ENCODE results near the gene B4GALNT4.
"Not testable (repeated sequence)": the region's sequence is repeated elsewhere in the genome, so short reads cannot be mapped to it uniquely, and the experiment has no call there.

B4GALNT4 gene

DNA sequence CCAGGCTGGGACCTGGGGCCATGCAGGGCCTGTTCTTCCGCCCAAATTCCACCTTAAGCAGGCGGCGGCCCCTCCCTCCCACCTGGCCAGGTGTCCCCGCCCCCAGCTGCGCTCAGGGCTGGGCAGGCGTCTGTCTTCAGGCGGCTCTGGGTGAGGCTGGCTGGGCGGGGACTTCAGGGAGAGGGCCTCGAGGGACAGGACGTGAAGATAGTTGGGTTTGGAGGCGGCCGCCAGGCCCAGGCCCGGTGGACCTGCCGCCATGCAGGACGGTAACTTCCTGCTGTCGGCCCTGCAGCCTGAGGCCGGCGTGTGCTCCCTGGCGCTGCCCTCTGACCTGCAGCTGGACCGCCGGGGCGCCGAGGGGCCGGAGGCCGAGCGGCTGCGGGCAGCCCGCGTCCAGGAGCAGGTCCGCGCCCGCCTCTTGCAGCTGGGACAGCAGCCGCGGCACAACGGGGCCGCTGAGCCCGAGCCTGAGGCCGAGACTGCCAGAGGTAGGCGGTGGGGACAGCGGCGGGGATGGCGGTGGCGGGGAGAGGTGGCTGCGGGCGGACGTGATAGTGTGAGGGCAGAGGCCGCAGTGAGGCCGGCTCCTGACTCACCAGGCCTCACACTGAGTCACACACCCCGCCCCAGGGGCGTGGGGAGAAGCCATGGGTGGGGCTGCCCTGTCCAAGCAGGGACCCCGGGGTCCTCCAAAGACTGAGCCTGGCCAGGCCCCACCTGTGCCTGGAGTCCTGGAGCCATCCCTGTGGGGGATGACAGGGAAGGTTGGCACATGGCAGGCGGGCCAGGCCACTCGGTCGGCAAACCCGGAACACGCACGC is 24.9 kb downstream of the B4GALNT4 start, which contains the start of gene PKP3:
Gene PKP3 (plus strand): TSS at position 176 of the 824 bp plus-strand sequence. CDS start 84 bp downstream, at position 260.
- DNase-seq: no peak

DNA sequence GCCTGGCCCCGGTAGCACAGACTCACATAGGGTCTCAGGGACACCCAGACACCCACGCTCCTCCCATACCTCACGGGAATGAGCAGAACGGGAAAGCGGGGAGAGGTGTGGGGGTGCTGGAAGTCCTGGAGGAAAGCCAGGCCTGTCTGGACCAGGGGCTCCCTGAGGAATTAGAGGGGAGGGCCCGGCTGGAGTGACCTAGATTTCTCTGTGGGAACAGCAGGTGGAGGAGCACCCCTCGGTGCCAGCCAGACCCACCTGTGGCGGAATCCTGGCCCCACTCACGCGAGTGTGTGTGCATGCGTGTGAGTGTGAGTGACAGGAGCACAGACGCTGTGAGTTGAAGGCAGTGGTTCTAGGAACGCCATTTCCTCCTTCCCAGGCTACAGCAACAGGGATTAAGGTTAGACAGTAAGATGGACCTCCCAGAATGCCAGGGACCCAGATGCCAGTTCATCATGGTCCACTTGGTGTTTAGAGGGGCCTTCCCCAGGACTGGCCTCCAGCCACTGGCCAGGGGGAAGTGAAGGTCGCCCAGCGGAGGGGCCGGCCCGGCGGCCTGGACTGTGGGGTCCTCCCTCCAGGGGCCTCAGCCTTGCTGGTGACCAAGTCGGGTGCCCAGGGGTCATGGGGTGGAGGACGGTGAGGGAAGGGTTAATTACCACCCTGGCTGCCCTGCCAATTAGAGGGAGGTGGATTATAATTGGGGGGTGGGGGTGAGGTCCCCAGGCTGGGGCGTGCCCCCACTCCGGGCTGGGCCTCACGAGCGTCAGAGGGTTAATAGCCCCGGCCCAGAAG is 25.8 kb downstream of the B4GALNT4 start:
- DNase-seq: no peak

DNA sequence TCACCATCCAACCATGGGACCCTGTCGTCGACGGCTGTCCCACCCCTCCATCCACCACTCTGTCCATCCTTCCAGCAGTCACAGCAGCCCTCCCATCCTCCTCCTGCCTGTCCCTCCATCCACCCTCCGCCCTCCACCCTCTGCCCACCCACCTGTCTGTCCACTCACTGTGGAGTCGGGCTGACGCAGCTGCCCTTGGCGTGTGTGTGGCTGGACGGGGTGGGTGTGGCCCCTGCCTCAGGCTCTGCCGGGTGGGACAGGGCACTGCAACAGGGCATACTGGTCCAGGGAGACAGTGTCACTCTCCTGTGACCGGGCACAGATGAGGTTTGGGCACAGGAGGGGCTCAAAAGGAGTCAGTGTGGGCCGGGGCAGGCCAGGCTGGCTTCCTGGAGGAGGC is 26.6 kb downstream of the B4GALNT4 start:
- DNase-seq: no peak

DNA sequence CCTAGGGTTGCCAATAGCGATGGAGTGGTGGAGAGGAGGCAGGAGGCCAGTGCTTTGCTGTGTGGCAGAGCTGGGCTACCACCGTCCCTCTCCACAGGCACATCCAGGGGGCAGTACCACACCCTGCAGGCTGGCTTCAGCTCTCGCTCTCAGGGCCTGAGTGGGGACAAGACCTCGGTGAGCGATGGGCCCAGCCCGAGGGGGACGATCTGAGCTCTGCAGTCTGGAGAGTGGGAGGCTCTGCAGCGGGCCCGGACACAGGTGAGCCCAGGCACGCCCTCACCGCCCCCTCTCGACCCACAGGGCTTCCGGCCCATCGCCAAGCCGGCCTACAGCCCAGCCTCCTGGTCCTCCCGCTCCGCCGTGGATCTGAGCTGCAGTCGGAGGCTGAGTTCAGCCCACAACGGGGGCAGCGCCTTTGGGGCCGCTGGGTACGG is 27.2 kb downstream of the B4GALNT4 start:
- peak; percentile 37 for DNase-seq

DNA sequence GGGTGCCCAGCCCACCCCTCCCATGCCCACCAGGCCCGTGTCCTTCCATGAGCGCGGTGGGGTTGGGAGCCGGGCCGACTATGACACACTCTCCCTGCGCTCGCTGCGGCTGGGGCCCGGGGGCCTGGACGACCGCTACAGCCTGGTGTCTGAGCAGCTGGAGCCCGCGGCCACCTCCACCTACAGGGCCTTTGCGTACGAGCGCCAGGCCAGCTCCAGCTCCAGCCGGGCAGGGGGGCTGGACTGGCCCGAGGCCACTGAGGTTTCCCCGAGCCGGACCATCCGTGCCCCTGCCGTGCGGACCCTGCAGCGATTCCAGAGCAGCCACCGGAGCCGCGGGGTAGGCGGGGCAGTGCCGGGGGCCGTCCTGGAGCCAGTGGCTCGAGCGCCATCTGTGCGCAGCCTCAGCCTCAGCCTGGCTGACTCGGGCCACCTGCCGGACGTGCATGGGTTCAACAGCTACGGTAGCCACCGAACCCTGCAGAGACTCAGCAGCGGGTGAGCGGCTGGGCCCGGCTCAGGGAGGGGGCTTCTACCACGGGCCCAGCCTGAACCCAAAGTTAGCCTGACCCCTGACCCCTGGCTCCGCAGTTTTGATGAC is 27.7 kb downstream of the B4GALNT4 start:
- peak; percentile 64 for DNase-seq

- no peak for DNase-seq
Measured at GRCh38 chr11:398826-399225, 29.5 kb downstream of the B4GALNT4 start.

DNA sequence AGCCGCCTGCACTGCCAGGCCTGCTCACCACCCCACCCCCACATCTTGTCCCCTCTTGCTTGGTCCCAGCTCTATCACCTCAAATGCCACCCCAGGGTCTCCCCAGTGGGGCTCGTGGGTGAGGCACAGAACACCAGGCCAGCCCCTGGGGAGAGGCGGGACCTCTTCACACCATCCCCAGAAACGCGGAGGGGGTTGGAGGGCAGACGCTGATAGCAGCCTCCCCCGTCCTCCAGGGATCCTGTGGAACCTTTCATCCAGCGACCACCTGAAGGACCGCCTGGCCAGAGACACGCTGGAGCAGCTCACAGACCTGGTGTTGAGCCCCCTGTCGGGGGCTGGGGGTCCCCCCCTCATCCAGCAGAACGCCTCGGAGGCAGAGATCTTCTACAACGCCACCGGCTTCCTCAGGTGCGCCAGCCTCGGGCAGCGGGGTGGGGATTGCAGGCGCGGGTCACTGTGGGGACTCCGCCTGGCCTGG is 30.5 kb downstream of the B4GALNT4 start:
- no peak for DNase-seq

DNA sequence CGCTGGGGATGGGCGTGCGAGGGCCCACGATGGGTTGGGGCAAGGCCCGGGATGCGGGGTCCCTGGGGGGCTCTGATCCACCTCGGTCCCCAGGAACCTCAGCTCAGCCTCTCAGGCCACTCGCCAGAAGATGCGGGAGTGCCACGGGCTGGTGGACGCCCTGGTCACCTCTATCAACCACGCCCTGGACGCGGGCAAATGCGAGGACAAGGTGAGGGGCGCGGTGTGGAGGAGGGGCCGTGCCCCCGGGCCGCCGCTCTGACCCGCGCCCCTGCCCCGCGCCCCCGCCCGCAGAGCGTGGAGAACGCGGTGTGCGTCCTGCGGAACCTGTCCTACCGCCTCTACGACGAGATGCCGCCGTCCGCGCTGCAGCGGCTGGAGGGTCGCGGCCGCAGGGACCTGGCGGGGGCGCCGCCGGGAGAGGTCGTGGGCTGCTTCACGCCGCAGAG is 31.0 kb downstream of the B4GALNT4 start:
- DNase-seq: no peak

DNA sequence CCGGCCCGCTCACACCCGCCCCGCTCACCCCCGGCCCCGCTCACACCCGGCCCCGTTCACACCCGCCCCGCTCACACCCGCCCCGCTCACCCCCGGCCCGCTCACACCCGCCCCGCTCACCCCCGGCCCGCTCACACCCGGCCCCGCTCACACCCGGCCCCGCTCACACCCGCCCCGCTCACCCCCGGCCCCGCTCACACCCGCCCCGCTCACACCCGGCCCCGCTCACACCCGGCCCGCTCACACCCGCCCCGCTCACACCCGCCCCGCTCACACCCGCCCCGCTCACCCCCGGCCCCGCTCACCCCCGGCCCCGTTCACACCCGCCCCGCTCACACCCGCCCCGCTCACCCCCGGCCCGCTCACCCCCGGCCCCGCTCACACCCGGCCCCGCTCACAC is 31.9 kb downstream of the B4GALNT4 start:
- not testable (repeated sequence) for DNase-seq

DNA sequence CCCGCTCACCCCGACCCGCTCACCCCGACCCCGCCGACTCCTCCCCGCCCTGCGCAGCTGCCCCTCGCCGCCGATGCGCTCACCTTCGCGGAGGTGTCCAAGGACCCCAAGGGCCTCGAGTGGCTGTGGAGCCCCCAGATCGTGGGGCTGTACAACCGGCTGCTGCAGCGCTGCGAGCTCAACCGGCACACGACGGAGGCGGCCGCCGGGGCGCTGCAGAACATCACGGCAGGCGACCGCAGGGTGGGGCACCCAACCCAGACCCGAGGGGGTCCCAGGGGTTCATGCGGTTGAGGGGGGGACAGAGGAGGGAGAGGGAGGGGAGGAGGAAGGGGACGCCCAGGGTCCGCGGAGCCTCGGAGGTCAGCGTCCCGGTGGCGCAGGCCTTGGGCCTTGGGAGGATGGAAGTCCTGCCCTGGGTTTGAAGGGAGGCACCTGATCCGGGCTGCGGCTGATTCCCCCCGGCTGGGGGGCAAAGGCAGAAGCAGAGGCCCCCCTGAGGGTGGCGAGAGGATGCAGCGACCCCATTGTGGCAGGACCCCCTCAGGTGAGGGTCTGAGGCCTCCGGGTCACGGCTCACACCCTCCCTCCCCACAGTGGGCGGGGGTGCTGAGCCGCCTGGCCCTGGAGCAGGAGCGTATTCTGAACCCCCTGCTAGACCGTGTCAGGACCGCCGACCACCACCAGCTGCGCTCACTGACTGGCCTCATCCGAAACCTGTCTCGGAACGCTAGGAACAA is 33.9 kb downstream of the B4GALNT4 start:
- DNase-seq: no peak

DNA sequence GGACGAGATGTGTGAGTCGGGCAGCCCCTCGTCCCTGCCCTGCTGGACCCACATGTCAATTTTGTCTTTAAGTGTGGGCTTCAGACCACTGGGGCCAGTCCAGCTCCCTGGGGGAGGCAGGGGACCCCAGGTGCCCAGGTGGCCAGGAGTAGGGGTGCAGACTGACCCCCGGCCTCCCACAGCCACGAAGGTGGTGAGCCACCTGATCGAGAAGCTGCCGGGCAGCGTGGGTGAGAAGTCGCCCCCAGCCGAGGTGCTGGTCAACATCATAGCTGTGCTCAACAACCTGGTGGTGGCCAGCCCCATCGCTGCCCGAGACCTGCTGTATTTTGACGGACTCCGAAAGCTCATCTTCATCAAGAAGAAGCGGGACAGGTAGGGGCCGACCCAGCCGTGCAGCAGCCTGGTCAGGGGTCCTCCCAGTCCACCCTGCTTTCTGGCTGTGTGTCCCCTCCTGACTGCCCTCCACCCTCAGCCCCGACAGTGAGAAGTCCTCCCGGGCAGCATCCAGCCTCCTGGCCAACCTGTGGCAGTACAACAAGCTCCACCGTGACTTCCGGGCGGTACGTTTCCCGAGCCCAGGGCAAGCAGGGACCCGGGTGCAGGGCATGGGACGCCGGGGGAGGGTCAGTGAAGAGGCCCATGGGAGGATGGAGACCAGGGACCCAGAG is 34.6 kb downstream of the B4GALNT4 start:
- no peak for DNase-seq

- no peak for DNase-seq
Measured at GRCh38 chr11:404551-405264, 35.4 kb downstream of the B4GALNT4 start.

- DNase-seq: no peak
Measured at GRCh38 chr11:405323-405953, 36.1 kb downstream of the B4GALNT4 start.

- no peak for DNase-seq
Measured at GRCh38 chr11:405954-406795, 36.9 kb downstream of the B4GALNT4 start.

- peak; percentile 97 for DNase-seq
Measured at GRCh38 chr11:406796-407650, 37.7 kb downstream of the B4GALNT4 start.

GRCh38 chr11:407651-408123 is 38.4 kb downstream of the B4GALNT4 start:
- no peak for DNase-seq

GRCh38 chr11:408154-409007 is 39.1 kb downstream of the B4GALNT4 start:
- no peak for DNase-seq
